HL-60/S4 treated with retinoic acid at 250 ng/mL for 4 days and 3 days (cell line): ENCODE measurements around the gene RNF34.

Experiments
- in situ Hi-C: fragments of 300-500 bp; cut with MboI; formaldehyde crosslinking; loops from 2 replicates; pipeline ENCODE4 v1.7.0; 2022; ENCODE audit warnings: low sequenced_read_pairs

RNF34 gene

GRCh38 chr12:121388421-121388981, 11.4 kb upstream of the RNF34 start:
- in situ Hi-C loops, result no loop called here

GRCh38 chr12:121390856-121391255, 9.1 kb upstream of the RNF34 start:
- in situ Hi-C loops, result no loop called here

- in situ Hi-C loops, result no loop called here
Measured at GRCh38 chr12:121391619-121392324, 8.1 kb upstream of the RNF34 start.

DNA sequence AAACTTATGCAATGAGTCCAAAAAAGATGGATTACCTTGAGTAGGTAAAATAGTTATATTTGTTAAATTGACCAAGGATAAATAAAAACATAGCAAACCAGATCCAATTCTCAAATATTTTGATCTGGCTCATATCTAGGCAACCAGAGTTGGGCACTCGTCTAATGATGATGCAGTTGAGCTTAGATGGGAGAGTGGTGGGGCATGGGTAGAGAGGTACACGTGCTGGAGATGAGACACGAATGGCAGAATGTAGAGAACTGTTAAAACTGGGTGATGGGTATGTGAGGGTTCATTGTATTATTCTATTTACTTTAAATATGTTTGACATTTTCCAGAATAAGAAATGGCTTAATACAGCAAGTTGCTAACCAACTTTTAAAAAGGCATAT, 7.6 kb upstream of the RNF34 start:
- in situ Hi-C loops, result no loop called here

- in situ Hi-C loops, result no loop called here
Measured at GRCh38 chr12:121397521-121397920, 2.4 kb upstream of the RNF34 start.

DNA sequence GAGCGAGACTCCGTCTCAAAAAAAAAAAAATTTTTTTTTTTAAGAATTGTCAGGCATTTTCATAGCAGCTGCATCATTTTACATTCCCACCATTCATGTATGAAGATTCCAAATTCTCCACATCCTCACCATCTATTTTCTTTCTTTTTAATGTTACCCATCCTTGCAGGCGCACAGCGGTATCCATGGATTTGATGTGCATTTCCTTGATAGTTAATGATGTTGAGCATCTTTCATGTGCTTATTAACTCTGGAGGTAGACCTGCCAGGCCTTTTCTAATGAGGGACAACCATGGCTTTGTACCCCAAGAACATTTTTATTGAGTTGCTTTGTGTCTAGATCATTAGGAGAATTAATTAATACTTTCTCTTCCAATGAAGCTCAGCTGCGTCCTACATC, 1.6 kb upstream of the RNF34 start:
- in situ Hi-C loops, result no loop called here

DNA sequence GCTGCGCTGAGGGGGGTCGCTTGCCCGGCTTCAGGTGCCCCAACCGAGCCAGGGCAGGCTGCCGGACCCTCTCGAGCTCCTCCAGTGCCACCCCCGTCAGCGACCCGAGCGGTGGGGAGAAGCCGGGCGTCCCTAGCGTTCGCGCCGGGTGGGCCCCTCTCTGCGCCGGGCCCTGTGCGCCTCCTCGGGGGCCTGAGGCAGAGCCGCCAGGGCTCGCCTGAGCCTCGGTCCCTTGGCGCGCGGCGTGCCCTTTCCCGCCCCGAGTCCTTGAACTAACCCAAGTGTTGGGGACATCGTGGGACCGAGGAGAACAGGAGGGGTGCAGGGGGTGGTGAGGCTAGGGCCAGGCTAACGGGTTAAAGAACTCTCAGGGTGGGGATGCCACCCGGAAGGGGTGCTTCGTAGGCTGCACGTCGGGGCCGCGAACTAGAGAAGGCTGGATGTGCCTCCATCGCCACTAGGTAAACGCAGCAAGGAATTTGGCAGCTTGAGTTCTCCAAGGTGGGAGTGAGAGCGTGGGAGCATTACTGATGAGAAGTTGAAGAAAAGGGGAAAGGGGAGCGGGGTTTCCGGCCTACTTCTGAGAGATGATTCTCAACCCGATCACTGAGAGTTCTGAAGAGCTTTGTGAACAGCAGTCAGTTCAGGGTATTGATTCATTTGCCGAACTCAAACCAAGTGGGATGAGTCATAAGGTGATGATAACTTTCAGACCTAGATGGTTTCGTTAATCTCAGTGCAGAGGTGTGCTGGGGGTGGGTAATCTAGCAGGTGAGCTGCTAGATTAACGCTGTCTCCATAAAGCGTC, 618 bp downstream of the RNF34 start:
- in situ Hi-C loops, result no loop called here

DNA sequence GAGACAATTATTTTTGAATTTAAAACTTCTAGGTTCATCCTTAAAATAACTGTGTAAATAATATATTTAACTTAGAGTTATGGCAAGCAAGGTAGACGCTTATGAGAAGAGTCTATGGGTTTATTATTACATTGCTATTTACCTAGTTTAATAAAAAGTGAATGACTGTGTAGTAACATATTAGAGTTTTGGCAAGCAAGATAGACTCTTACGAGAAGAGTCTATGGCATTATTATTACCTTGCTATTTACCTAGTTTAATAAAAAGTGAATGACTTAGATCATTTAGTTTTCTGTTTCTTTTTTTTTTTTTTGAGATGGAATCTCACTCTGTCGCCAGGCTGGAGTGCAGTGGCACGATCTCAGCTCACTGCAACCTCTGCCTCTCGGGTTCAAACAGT, 3.8 kb downstream of the RNF34 start:
- in situ Hi-C loops, result no loop called here

DNA sequence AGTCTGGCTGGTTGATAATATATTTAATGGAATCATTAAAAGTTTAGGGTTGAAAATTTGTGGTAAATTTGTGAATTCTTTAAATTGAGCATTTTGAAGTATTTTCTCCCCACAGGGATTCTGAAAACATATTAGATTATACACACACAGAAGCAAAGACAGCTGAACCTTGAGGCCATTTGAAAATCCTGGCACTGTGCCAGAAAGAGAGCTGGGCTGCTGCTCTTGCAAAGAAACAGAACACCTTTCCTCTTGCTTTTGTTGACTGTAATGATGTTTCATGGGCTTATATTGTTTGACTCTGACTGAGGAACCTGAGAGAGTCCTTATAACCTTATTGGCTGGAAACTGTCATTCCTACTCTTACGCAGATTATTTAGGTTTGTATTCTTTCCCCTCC, 4.8 kb downstream of the RNF34 start:
- in situ Hi-C loops, result no loop called here

DNA sequence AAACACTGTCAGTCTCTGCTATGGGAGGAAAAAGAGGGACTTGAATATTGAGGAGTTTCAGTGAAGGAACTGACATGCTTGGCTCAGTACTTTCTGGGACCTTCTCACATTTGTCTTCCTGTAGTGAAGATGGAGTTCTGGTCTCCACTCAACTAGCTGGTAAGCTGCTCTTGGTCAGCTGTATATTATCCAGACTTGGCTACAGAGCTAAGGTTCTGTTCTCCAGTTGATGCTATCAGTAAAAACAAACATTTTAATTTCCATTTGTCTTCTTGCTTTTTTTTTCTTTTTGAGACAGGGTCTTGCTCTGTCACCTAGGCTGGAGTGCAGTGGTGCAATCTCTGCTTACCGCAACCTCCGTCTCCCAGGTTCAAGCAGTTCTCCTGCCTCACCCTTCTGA, 5.3 kb downstream of the RNF34 start:
- in situ Hi-C loops, result no loop called here

DNA sequence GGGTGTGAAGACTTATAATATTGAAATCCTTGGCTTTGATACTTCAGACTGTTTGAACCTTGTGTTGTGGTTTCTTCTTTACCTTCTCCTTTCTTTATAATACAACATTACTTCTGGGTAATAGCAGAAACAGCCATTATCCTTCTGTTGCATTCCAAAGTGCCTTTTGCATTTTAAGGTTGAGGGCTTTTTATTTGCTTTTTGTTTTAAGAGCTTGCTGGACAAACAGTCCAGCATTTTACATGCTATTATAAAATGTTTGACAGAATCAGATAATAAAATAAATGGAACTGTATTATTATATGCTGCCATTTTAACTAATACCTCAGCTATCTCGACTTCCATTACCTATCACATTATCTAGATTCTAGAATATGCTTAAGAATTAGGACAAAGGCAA, 14.0 kb downstream of the RNF34 start:
- in situ Hi-C loops, result no loop called here

GRCh38 chr12:121417847-121418246, 17.9 kb downstream of the RNF34 start:
- in situ Hi-C loops, result no loop called here

DNA sequence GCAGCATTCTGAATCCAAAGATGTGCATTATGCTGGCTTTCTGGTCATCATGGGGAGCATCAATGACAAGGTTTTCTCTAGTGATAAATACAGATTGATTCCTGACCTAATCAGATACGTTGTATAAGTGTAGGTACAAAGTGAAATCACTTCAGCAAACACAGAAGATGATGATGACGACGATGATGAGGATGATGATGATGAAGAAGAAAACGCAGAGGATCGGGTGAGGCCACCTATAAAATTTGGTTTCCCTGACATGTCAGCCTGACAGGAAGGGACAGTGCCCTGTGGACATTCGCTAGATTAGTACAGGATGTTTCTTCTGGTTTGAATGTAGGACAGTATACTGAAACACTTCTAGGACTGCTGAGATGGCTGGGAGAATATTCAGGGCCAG, 20.2 kb downstream of the RNF34 start:
- in situ Hi-C loops, result no loop called here

- in situ Hi-C loops, result no loop called here
Measured at GRCh38 chr12:121423253-121423652, 23.3 kb downstream of the RNF34 start.

DNA sequence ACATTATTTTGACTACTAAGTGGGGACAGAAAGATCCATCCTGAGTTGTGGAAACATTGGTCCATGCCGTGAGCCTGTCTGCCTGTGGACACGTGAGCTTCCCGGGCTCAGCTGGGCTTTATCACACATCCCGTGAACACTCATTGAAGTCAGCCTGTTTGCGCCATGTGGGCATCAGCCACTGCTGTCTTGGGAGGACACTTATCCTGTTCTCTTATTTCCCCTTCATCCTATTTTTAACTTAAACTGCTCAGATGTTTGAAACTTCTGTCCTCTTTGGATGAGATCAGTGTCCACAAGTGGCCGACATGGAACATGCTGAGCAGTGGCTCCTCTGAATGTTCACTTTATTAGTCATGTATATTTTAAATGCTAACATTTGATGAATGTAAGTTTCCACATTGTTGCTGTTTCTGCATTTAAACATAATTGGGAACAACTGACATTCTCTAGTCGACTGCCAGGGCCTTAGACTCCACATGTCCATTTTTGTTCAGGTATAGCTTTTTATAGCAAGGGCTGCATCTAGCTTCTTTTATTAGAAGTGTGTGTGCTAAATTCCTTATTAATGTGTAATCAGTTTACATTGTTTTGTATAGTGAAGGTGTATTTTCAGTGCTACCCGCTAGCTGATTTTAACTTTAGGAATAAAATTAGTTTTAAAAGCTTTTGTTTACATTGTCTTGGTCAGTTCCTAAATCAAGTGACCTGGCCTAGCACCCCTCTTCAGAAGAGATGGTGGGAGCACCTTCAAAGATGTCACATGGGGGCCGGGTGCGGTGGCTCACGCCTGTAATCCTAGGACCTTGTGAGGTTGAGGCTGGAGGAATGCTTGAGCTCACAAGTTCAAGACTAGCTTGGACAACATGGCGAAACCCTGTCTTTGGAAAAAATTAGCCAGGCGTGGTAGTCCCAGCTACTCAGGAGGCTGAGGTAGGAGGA, 24.0 kb downstream of the RNF34 start:
- in situ Hi-C loops, result no loop called here

GRCh38 chr12:121424624-121424975, 24.7 kb downstream of the RNF34 start:
- in situ Hi-C loops, result no loop called here

DNA sequence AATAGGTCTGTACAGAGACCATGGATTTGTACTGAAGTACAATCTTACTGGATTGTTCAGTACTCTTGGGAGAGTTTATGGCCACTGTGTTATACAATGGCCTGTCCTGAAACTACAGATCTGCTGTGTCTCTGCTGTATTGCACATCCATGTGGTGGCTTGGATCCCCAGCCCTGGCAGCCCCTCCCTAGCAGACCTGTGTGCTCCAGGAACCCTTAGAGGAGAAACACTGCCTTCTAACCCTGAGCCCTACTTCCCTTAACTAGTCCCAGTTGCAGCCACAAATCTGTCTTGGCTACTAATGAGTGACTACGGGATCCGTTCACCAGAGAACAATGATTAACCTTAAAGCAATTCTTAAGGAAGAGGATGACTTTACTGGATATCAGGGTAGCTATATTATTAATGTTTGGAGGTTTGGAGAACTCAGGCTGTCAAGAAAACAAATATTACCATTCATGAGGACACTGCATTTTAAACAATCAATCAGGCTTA, 27.7 kb downstream of the RNF34 start:
- in situ Hi-C loops, result no loop called here

- in situ Hi-C loops, result no loop called here
Measured at GRCh38 chr12:121428883-121429282, 29.0 kb downstream of the RNF34 start.

DNA sequence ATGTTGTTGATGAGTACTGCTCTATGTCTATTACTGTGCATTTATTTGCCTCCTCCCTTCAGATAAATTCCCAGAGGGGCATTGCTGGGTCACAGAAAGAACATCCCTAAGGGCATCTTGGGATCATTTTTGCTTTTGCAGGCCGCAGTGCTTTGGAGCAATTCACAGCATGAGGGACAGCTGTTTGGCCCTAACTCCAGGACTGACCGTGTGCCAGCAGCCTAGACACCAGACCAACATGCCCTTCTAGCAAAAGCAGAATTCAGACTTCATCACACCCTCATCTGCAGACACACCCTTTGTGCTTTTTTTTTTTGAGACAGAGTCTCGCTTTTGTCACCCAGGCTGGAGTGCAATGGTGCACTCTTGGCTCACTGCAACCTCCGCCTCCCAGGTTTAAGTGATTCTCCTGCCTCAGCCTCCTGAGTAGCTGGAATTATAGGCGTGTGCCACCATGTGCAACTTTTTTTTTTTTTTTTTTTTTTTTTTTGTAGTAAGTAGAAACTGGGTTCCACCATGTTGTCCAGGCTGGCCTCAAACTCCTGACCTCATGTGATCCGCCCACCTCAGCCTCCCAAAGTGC, 31.0 kb downstream of the RNF34 start:
- in situ Hi-C loops, result no loop called here

- in situ Hi-C loops, result no loop called here
Measured at GRCh38 chr12:121432740-121433480, 33.0 kb downstream of the RNF34 start.
